NOMO-1 treated with dmso at 0.1 percent for 144 hours (cell line): Measurements from ENCODE around the gene MAPKAP1.
"Not testable (repeated sequence)": the region's sequence is repeated elsewhere in the genome, so short reads cannot be mapped to it uniquely, and the experiment has no call there.

Experiments
- DNase-seq: peaks from one replicate; lab custom pipeline; 2025; ENCODE audit not compliant: unreplicated experiment; lab: John Stamatoyannopoulos, UW

The MAPKAP1 gene

GRCh38 chr9:125421166-125421565 is 285.8 kb downstream of the MAPKAP1 start:
- no peak for DNase-seq

DNA sequence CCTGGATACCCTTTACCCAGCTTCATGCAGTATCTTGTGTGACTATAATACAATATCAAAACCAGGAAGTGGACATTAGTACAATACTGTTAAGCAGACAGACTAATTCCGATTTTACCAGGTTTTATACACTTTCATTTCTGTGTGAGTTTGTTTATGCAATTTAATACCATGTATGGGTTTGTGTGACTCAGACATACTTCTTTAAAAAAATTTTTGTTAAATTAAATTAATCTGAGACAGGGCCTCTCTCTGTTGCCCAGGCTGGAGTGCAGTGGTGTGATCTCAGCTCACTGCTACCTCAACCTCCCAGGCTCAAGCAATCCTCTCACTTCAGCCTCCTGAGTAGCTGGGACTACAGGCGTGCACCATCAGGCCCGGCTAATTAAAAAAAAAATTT is 288.6 kb downstream of the MAPKAP1 start:
- no peak for DNase-seq

DNA sequence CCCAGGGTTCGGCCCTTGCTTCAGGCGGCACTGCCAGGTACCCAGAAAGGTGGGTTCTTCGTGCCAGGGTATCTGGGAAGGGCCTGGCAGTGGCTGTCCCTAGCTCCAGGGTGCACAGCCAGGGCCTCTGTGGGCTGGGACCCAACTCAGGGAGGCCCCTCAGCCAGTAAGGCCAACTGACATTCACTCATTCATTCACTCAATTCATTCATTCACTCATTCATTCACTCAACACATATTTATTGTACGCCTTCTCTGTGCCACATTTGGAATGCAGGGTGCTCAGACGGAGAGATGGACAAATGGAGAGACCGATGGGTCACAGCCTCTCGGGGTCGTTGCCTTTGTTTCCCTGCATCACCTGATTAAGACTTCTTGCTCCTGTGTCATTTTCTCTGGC is 290.5 kb downstream of the MAPKAP1 start:
- no peak for DNase-seq

DNA sequence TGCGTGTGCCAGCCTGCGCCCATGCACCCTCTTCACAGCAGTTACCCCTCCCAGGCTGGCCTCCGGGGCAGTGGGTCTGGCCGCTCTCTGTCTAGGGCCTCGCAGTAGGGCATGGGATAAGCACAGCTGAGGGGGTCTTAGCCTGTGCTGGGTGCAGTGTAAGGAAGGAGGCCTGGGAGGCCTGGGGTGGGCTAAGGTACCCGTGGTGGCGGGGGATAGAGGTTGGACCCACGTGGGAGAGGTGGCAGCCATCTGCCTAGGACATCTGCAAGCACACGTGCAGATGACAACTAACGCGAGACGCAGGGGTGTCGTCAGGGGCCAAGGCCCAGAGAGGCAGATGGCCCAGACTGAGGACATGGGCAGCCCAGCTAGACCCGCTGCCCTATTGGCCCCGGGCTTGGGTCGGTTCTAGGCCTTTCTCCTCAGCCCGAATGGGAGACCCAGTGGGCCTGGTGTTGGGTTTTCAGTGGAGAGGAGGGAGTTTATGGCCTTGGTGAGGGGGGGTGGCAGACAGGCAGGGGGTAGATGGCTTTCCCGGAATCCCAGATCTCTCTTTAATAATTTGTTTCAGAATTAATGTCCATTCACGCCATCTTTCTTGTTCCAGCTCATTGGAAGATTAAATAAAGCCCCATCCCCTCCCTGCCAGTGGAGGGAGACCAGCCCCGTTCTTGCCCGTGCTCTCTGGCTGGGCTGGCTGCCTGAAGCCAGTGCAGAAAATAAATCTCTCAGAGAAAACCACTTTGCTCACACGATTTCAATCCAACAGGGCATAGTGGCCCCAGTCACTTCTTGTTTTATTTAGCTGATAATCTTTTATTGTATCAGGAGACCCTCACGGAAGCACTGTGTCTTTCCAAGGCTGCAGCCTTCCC is 291.2 kb downstream of the MAPKAP1 start:
- DNase-seq = no peak

- no peak for DNase-seq
Measured at GRCh38 chr9:125413579-125413978, 293.4 kb downstream of the MAPKAP1 start.

DNA sequence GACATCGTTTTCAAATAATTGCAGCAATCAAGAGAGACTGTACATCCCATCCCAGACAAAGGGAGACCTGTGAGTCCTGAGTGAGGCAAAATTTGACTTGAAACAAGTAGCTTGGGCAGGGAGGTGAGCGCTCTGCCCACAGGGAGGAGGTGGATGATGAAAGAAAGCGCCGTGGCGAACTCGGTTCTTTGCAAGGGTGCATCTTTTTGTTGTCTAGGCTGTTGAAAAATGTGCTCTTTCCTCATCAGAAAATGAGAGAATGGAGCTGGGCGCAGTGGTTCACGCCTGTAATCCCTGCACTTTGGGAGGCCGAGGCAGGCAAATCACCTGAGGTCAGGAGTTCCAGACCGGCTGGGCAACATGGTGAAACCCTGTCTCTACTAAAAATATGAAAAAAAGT is 294.8 kb downstream of the MAPKAP1 start:
- no peak for DNase-seq

DNA sequence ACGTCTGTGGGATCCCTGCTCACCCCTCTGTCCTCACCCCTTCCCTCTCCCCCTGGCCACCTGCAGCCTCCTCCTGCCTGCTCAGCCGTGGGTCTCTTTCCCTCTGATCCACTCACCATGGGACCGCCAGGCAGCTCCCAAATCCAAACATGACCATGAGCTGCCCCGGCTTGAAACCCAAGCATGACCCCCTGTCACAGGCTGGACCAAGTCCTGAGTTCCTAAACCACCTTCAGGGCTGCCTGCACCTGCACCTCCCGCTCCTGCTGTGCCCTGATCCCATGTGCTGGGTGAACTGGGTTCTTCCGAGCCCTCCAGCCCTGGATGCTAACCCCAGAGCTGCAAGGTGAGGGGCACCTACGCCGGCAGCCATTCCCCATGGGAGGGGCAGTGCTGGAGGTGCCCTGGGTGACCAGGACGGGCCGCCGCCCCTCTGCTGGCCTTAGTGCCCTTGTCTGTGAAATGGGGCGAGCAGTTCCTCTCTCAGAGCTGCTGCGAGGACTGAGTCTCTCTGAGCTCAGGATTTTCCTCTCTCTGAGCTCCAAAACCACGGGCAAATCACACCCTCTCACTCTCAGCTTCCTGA is 295.7 kb downstream of the MAPKAP1 start:
- no peak for DNase-seq

- DNase-seq = no peak
Measured at GRCh38 chr9:125410522-125410894, 296.5 kb downstream of the MAPKAP1 start.

DNA sequence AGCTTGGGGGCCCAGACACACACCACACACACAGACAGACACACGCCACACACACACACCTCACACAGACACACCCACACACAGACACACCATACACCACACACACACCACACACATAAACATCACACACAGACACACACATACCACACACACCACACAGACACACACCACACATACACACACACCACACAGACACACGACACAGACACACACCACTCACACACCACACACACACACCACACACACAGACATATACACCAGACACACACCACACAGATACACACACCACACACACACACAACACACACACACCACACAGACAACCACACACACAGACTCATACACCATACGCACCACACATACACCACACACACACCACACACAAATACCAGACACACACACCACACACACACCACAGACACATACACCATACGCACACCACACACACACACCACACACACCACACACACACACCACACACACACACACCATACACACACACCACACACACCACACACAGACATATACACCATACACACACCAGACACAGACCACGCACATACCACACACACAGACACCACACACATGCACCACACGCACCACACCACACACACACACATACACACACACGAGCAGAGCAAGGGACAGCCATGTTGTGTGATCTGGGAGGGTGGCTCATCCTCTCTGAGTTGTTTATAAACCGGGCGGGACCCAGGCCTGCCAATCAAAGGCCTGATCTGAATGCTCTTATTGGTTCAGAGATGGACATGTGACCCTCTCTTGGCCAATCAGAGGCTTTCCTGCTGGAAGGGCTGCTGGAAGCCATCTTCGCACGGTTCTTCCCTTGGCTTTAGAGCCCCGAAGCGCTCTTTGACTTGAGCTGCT is 297.1 kb downstream of the MAPKAP1 start:
- no peak for DNase-seq

DNA sequence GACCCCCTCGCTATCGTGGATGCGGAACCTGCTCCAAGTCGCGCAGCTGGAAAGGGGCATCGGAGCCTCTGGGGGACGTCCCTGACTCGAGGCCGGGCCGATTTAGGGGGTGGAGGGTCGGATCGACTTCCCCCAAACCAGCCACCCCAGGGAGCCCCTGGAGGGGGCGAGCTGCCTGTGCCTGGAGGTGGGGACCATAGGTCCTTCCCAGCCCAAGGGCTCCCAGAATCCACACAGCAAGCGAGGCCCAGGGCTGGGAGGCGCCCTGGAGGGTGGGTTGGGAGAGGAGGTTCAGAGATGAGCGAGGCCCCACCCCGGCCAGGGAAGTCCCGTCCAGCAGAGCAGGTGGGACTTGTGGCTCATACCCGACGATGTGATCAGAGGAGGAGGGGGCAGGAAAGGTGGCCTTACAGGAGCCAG is 297.8 kb downstream of the MAPKAP1 start:
- no peak for DNase-seq

DNA sequence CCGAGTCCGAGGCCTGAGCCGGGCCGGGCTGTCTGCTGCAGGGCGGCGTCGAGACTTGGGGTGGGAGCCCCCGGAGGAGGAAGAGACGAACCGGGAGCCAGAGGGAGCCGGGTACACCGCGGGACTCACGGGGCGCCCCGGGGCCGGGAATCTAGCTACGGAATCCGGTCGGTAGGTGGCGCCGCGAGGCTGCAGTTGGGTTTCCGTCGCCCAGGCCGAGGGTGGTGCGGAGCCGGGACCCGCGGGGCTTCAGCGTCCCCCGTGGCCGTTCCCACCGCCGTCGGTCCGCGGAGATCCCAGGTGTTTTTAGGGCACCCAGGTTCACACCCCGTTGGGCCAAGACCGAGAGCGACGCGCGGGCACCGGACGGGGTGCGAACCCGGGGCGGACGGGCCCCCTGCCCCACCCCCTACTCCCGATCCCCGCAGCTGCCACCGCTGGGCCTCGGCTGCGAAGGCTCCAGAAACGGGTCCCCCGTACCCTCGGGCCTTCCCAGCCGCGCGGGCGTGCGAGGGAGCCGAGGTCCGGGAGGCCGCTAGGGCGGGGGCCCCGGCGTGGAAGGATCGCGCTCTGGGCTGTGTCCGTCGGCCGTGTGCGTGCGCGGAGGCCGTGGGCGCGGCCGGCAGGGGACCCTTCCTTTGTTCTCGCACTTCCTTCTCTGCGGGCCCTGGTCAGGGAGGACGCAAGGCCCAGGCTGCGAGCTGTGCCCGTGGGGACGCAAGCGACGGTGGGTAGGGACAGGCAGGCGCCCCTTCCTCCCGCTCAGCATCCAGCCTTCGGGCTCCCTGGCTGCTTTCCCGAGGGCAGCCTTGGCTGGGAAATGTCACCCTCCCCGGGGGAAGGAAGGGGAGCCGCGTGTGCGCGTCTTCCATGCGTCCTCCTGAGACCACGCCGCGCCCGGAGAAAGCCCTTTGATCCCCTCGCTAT is 298.8 kb downstream of the MAPKAP1 start:
- DNase-seq = peak; percentile 49

GRCh38 chr9:125407432-125407973 is 299.5 kb downstream of the MAPKAP1 start:
- DNase-seq = no peak

- no peak for DNase-seq
Measured at GRCh38 chr9:125406810-125407087, 300.3 kb downstream of the MAPKAP1 start.

- no peak for DNase-seq
Measured at GRCh38 chr9:125405938-125406809, 300.8 kb downstream of the MAPKAP1 start.

GRCh38 chr9:125404733-125405132 is 302.3 kb downstream of the MAPKAP1 start:
- DNase-seq = no peak

- DNase-seq = no peak
Measured at GRCh38 chr9:125400725-125401716, 306.0 kb downstream of the MAPKAP1 start.

DNA sequence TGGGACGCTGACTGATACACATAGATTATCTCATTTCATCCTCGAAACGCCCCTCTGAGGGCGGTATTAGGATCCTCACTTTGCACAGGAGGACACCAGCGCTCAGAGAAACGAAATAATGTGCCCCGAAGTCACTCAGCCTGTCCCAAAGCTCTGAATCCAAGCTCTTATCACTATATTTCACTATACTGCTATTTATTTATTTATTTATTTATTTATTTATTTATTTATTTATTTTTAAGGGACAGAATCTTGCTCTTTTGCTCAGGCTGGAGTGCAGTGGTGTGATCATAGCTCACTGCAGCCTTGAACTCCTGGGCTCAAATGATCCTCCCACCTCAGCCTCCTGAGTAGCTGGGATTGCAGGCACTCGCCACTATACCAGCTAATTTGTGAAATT is 306.8 kb downstream of the MAPKAP1 start:
- DNase-seq = not testable (repeated sequence)

GRCh38 chr9:125399666-125400065 is 307.3 kb downstream of the MAPKAP1 start:
- DNase-seq = no peak
